Umbilical cord (tissue), 2 donors: ENCODE data around the gene CASP7. TPM values are rescaled to one million over a fixed set of nuclear protein-coding genes. Genes with fewer than 3 reads are reported as not detected.

ENCODE experiments used
- DNase-seq: peaks from one replicate; pipeline ENCODE4 v3.0.0-alpha.2; 2015; ENCODE audit warnings: low spot score
- total RNA-seq: library from RNA; depleted of rRNA; stranded (reverse); fragments of >200 nt; gene quantifications from one replicate; pipeline ENCODE4 v1.2.3, GENCODE V29; 2014; ENCODE audit warnings: low replicate concordance; ENCODE audit not compliant: insufficient read depth

CASP7 gene
- total RNA-seq, 1 donor from 2014 or later = 22.9 TPM

DNA sequence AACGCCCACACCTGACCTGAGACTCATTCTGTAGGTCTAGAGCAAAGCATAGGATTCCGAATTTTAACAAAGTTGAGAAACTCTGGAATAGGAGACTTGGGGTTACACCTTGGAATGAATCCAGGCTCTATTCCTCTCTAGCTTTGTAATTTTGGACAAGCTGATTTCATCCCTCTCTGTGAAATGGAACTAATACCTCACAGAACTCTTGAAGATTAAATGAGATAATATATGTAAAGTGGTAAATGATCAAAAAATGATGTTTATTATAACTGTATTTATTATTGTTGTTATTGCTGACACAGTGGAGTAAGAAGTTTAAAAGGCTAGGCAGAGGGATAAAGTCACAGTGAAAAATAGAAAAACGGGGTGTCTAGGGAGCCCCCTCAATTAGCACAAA is 32.3 kb downstream of the CASP7 start:
- no peak for DNase-seq

- DNase-seq = no peak
Observed at GRCh38 chr10:113712755-113713639, 33.3 kb downstream of the CASP7 start.

GRCh38 chr10:113713640-113713982 is 33.9 kb downstream of the CASP7 start:
- no peak for DNase-seq

DNA sequence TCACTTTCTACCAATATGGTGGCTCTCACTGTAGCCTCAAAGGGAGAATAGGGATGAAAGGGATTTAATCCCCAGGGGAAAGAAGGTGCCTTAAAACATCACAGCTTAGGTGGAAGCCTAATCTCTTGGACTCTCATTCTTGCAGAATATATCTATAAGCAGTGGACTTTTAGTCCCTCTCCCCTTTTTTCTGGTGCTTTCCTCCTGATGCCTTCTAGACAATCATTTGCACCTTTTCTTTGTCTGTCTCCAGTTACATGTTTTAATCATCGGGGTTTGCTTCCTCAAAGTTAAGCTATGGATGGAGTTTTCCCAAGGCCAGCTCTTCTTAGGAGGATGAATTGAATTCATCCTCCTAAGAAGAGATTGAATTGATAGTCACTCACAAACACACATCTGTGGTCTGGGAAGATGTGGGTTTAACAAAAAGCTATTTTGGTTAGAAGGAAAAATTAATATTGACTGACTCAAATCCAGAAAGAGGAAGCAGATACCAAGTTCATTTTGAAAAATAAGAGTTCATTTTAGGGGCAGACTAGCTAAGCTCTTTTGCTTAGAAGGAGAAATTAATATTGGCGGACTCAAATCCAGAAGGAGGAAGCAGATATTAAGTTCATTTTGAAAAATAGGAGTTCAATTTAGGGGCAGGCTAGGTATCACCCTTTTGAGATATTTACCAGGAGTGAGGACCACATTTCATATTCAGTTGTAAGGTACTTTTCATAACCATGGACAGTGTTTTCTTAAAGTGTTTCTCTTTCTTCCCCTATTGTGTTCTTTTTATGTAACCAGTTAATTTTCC is 36.6 kb downstream of the CASP7 start:
- DNase-seq = no peak

DNA sequence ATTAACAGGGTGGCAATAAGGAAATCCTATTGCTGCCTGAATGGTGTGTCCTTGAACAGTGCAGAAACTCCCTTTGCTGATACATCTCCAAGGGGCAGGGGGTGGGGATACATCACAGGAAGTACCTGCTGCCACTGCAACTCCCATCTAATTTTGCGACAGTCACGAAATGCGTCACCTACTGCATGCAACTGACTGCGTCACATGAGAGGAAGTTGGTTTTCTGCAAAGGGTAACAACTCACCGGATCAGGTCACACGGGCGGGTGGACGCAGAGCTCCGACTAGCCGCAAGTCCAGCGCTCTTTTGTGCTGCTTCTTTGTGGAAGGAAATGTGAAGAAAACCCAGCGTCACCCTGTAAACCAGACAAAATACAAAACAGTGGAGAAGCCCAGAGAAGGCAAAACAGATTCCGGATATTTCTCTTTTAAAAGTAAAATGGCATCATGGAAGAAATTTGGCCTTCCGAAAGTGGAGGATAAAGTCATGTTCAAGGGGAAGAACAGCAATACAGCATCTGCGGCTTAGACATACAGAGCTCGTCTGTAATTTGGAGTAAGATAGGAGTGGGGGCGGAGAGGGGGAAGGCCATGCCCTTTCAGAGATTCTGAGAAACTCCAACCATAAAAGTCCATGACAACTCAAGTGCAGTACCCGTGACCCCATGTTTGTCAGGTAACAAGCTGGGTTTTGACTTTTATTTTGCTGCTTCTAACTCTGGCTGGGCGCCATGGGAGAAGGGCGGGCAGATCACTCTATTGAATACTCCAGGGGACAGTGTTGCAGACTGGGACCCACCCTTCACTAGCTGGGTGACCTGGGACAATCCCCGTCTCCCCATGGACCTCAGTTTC is 39.5 kb downstream of the CASP7 start:
- no peak for DNase-seq

DNA sequence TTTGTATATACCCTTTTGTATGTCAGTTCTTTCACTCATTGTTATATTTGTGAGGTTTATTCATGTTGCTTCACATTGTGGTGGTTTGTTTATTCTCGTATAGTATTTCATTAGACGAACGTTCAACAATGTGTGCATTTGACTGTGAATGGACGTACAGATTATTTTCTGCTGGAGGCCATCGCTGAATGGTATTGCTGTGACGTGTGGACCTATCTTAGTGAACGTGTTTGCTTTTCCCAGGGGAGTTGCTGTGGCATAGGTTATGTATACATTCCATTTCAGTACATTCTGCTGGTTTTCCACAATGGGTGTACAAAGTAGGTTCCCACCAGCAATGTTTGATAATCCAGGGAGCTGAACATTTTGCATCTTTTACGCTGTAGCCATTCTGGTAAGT is 40.7 kb downstream of the CASP7 start:
- DNase-seq = no peak

- DNase-seq = no peak
Observed at GRCh38 chr10:113732160-113732881, 52.6 kb downstream of the CASP7 start.

DNA sequence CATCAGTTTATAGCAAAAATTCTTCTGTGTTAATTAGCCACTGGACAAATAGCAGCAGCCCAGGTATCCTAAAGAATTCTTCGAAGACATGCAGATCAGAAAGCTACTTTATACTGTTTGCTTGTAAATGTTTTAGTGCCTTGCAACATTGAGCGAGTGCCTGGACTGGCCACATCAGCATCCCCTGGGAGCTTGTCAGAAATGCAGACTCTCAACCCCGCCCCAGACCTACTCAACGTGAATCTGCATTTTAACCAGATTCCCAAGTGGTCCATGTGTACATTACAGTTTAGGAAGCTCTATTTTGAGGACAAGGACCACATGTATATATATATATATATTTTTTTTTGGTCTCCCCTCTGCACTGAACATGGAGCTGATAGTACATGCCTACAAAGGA is 53.3 kb downstream of the CASP7 start:
- DNase-seq = no peak

DNA sequence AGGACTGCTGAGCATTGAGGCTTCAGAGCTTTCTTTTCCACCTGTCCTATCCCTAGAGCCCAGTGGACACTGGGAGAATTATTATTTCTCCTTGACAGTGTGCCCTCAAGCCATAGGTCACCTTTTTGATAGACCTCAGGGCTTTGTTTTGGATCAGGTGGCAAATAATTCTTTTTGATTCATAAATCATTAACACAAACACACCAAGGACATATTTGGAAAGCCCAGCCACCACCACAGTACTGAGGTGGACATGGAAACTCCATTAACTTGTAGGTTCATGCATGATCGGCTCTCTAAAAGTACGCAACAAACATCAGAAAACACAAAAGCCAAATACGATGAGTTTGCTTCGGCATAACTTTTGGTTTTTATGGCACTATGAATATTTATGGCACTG is 53.9 kb downstream of the CASP7 start:
- DNase-seq = no peak

- DNase-seq = no peak
Observed at GRCh38 chr10:113735913-113736312, 56.2 kb downstream of the CASP7 start.

DNA sequence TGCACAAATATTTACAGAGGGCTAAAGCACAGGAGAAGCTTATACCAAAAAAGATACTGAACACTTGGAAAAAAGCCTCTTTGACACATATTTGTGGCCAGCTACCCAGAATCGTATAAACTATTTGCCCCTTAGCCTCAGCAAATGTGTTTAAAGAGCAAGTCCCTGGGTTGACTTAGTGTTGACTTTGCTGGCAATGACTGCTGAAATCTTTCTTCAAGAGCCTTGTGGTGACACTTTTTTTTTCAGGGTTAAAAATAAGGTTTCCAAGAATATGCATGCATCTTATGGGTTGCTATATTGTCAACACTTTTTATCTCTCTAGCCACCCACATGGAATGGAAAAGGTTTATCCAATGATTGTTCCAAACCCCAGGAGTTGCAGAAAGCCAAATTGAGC is 56.9 kb downstream of the CASP7 start:
- DNase-seq = no peak

DNA sequence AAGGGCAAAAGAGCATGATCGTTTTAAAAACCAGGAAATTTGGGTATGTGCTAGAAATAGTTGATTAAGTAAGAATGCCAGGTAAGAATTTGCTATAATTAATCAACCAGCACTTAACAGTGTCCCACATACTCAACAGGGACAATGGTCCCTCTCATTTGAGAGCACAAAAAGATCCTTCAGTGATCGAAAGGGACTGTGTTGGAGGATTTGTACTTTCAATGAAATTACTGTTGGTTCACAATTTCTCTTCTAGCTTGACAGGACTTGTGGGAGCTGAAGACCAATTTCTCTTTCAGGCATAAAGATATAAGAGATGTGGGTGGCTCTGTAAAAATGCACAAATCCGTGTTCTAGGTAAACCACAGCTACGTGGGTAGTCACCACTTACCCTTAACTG is 59.3 kb downstream of the CASP7 start:
- no peak for DNase-seq

- no peak for DNase-seq
Observed at GRCh38 chr10:113739577-113739976, 59.9 kb downstream of the CASP7 start.

- no peak for DNase-seq
Observed at GRCh38 chr10:113740850-113741249, 61.1 kb downstream of the CASP7 start.

GRCh38 chr10:113742466-113742865 is 62.8 kb downstream of the CASP7 start:
- no peak for DNase-seq

GRCh38 chr10:113743594-113743993 is 63.9 kb downstream of the CASP7 start:
- DNase-seq = no peak

- DNase-seq = no peak
Observed at GRCh38 chr10:113745374-113745773, 65.7 kb downstream of the CASP7 start.

- peak; percentile 6 for DNase-seq
Observed at GRCh38 chr10:113746217-113746957, 66.7 kb downstream of the CASP7 start.

DNA sequence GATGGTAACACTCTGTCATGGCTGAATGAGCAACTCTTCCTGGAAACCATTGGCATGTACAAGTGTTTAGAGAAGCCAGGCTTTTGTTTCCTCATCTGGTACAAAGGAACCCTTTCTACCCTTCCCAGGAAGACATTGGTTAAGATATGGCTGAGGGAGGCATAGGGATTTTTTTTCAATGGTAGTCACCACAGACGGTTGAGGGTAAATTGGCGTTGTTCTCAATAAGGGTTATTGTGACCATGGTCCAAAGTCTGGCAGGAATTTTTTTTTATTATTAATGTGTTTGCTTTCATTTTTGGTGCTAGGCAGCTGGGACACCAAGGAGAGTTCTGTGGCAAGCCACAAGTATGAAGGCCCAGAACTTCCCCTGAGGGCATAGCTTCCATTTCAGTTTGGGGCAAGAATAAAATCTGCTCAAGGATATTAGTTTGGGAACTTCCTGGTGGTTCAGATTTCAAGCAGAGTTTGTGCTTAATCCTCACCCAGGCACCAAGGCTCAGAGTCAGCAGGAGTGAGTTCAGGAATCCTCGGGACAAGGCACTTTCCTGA is 71.5 kb downstream of the CASP7 start, which contains the start of gene PLEKHS1:
PLEKHS1 (plus strand) TSS at position 502 of the 552 bp plus-strand sequence. CDS start 3,596 bp downstream, outside the sequence.
- DNase-seq = no peak

- DNase-seq = no peak
Observed at GRCh38 chr10:113752553-113752952, 72.8 kb downstream of the CASP7 start.
